A549 (cell line): ENCODE data around the gene PNPLA1. TPM values are rescaled to one million over a fixed set of nuclear protein-coding genes. Genes with fewer than 3 reads are reported as not detected.
"Not testable (repeated sequence)": the region's sequence is repeated elsewhere in the genome, so short reads cannot be mapped to it uniquely, and the experiment has no call there.

Source experiments
- ATAC-seq, 2 experiments: fragments of 200-7000 bp in 1 of 2; fragments of >200 bp in 1 of 2; cut with Nextera tagmentation in 1 of 2; cut with Tn5 transposase in 1 of 2; 3 replicates each; pipeline versions ENCODE4 v1.8.0 to v1.9.1; 2018 to 2020; ENCODE audit warnings: mild to moderate bottlenecking in 1 of 2, moderate library complexity in 1 of 2
- CTCF ChIA-PET: fragments of 300-600 bp; sonication (Branson Sonifier 250); formaldehyde crosslinking; extraction: SDS; loops from one replicate; lab custom pipeline; 2021; ENCODE audit warnings: antibody characterized with exemption, inconsistent platforms; lab: Yijun Ruan, JAX
- POLR2A ChIA-PET: fragments of 350-600 bp; formaldehyde crosslinking; extraction: SDS; loops from one replicate; lab custom pipeline; 2021; ENCODE audit warnings: antibody characterized with exemption, inconsistent platforms; lab: Yijun Ruan, JAX
- DNase-seq, 2 experiments: peaks; one replicate each; pipeline versions ENCODE4 v3.0.0 to v3.0.0-alpha.2; 2011 to 2016; ENCODE audit warnings: low read depth in 1 of 2, low spot score in 1 of 2
- FAIRE-seq: peaks from 2 replicates; lab custom pipeline; 2011; peaks lifted over from hg19 to GRCh38; lab: Jason Lieb, UNC
- H3K27ac ChIP-seq, 2 experiments: fragments of >200 bp; sonication (Bioruptor Twin); formaldehyde crosslinking; 3 replicates each; pipeline ENCODE4 v1.5.1; 2016 to 2017
- H3K4me1 ChIP-seq: fragments of >200 bp; sonication (Bioruptor Twin); formaldehyde crosslinking; 3 replicates; pipeline ENCODE4 v1.6.1; 2016
- H3K4me2 ChIP-seq: fragments of >200 bp; sonication (Bioruptor Twin); formaldehyde crosslinking; 3 replicates; pipeline ENCODE4 v1.6.1; 2016
- H3K4me3 ChIP-seq: fragments of >200 bp; sonication (Bioruptor Twin); formaldehyde crosslinking; 3 replicates; pipeline ENCODE4 v1.5.1; 2016
- H3K9me3 ChIP-seq: fragments of >200 bp; sonication (Bioruptor Twin); formaldehyde crosslinking; 3 replicates; pipeline ENCODE4 v1.6.1; 2016
- CHD4 ChIP-seq: fragments of 200-600 bp; sonication (generic); IDR thresholded peaks from 2 replicates; pipeline ENCODE4 v1.6.1; 2016; ENCODE audit warnings: antibody characterized with exemption, mild to moderate bottlenecking, borderline replicate concordance
- EHF ChIP-seq: fragments of 250-450 bp; sonication (Bioruptor Pico); IDR thresholded peaks from 2 replicates; pipeline ENCODE4 v1.5.0; 2020; ENCODE audit warnings: mild to moderate bottlenecking
- HDAC2 ChIP-seq: fragments of 200-600 bp; sonication (generic); IDR thresholded peaks from 2 replicates; pipeline ENCODE4 v1.6.1; 2016
- HES2 ChIP-seq: fragments of >200 bp; sonication (Bioruptor Twin); formaldehyde crosslinking; IDR thresholded peaks from 2 replicates; pipeline ENCODE4 v1.6.1; 2016
- HEYL ChIP-seq: fragments of 250-450 bp; sonication (Bioruptor Pico); IDR thresholded peaks from 2 replicates; pipeline ENCODE4 v1.8.0; 2021; ENCODE audit warnings: mild to moderate bottlenecking, moderate library complexity
- HOXA7 ChIP-seq: fragments of 250-450 bp; sonication (Bioruptor Pico); IDR thresholded peaks from 2 replicates; pipeline ENCODE4 v1.5.0; 2020; ENCODE audit warnings: mild to moderate bottlenecking, moderate library complexity
- JUN ChIP-seq, 2 experiments: fragments of >200 bp; sonication (Bioruptor Twin); formaldehyde crosslinking; IDR thresholded peaks; 2 replicates in 1 of 2; 3 replicates in 1 of 2; pipeline ENCODE4 v1.6.1; 2016 to 2017
- KDM1A ChIP-seq: fragments of 200-600 bp; sonication (generic); IDR thresholded peaks from 2 replicates; pipeline ENCODE4 v1.6.1; 2016; ENCODE audit warnings: low read depth, mild to moderate bottlenecking
- MYC ChIP-seq: IDR thresholded peaks from 2 replicates; pipeline ENCODE4 v1.6.1; 2012; ENCODE audit warnings: mild to moderate bottlenecking, inconsistent platforms, low read length, improper control_type of control experiment, borderline replicate concordance
- NFE2L2 ChIP-seq: fragments of 150-350 bp; conservative IDR thresholded peaks from 2 replicates; pipeline ENCODE4 v1.6.1; 2014; ENCODE audit warnings: low read length
- PHF8 ChIP-seq: fragments of 200-600 bp; sonication (generic); IDR thresholded peaks from 2 replicates; pipeline ENCODE4 v1.6.1; 2016; ENCODE audit warnings: low read depth, mild to moderate bottlenecking, antibody characterized with exemption, moderate library complexity, borderline replicate concordance
- POLR2A ChIP-seq: IDR thresholded peaks from 2 replicates; pipeline ENCODE4 v1.6.1; 2012; ENCODE audit warnings: mild to moderate bottlenecking, low read length
- RCOR1 ChIP-seq: fragments of 150-350 bp; IDR thresholded peaks from 2 replicates; pipeline ENCODE4 v1.6.1; 2014; ENCODE audit warnings: antibody characterized with exemption, low read length, low read depth
- REST ChIP-seq: fragments of 200-600 bp; sonication (generic); IDR thresholded peaks from 2 replicates; pipeline ENCODE4 v1.6.1; 2016; ENCODE audit warnings: antibody characterized with exemption, mild to moderate bottlenecking, moderate library complexity
- RFX5 ChIP-seq: fragments of 450-650 bp; IDR thresholded peaks from 2 replicates; pipeline ENCODE4 v1.7.1; 2014; ENCODE audit warnings: antibody characterized with exemption, mild to moderate bottlenecking, moderate library complexity
- SMC3 ChIP-seq: fragments of >200 bp; sonication (Bioruptor Twin); formaldehyde crosslinking; IDR thresholded peaks from 3 replicates; pipeline ENCODE4 v1.6.1; 2018; ENCODE audit warnings: inconsistent platforms
- SREBF2 ChIP-seq: fragments of 450-650 bp; IDR thresholded peaks from 2 replicates; pipeline ENCODE4 v1.6.1; 2014; ENCODE audit warnings: mild to moderate bottlenecking, moderate library complexity
- TFCP2L1 ChIP-seq: fragments of 250-450 bp; sonication (Bioruptor Pico); IDR thresholded peaks from 2 replicates; pipeline ENCODE4 v1.5.0; 2021; ENCODE audit warnings: mild to moderate bottlenecking
- TP53 ChIP-seq: fragments of 250-450 bp; sonication (Bioruptor Pico); IDR thresholded peaks from 2 replicates; pipeline ENCODE4 v1.5.0; 2021; ENCODE audit warnings: mild to moderate bottlenecking, moderate library complexity
- USF2 ChIP-seq: fragments of 450-650 bp; IDR thresholded peaks from 2 replicates; pipeline ENCODE4 v1.6.1; 2014; ENCODE audit warnings: antibody characterized with exemption
- ZFP36 ChIP-seq: fragments of 450-650 bp; IDR thresholded peaks from 2 replicates; pipeline ENCODE4 v1.6.1; 2014; ENCODE audit warnings: borderline replicate concordance; ENCODE audit not compliant: partially characterized antibody
- WGBS: methylation state at CpG from one replicate; pipeline ENCODE4 v1.1.6; 2017; ENCODE audit errors: missing lambda C conversion rate; 5-methylcytosine and 5-hydroxymethylcytosine counted together
- polyA plus RNA-seq, 4 experiments: library from polyadenylated mRNA; depleted of rRNA in 3 of 4; stranded (reverse); fragments of >200 nt; fragmentation: RNase III in 1 of 4; extraction: RNeasy Plus Mini Kit Qiagen cat#74134 plus additional on column Dnase treatment in 1 of 4; gene quantifications; 2 replicates in 3 of 4; 3 replicates in 1 of 4; pipeline ENCODE4 v1.2.3, GENCODE V29; 2011 to 2017
- TF ChIP-seq, protein P1 (sequence below): IDR thresholded peaks from 2 replicates; pipeline ENCODE4 v1.6.1; 2012; ENCODE audit warnings: low read depth, borderline replicate concordance
- TF ChIP-seq, protein P2 (sequence below): fragments of 250-450 bp; sonication (Bioruptor Pico); IDR thresholded peaks from 2 replicates; pipeline ENCODE4 v1.5.0; 2020; ENCODE audit warnings: low read depth, mild to moderate bottlenecking, moderate library complexity

PNPLA1 gene
- polyA plus RNA-seq, 2 of the 4 experiments (the other 2 are of a cell fraction) = 0.09 TPM; not detected in 1

DNA sequence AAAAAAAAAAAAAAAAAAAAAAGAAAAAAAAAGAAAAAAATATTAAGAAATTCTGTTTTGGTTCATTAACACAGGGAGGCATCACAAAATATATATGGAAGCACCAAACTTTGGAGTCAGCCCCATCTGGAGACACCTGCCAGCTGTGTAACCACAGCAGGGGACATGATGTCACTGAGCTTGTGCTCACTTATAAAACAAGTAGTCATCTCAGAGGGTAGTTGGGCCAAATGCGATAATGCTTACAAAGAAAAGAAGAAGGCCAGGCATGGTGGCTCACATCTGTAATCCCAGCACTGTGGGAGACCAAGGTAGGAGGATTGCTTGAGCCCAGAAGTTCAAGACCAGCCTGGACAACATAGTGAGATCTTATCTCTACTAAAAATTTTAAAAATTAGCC is 68.0 kb downstream of the PNPLA1 start:
- Histone ChIP-seq H3K27ac (no peak overlapping the region), H3K4me2 (no peak overlapping the region), H3K4me1 (no peaks in the 10 kb centered on the region), H3K4me3 (no peak overlapping the region), H3K9me3 (no peaks in the 10 kb centered on the region)
- FAIRE-seq (no peak), DNase-seq (no peak), ATAC-seq (no peak)
- TF ChIP-seq TFCP2L1 (CRISPR knock-in tag) (no peak), PHF8 (no peak), TP53 (CRISPR knock-in tag) (no peak), RCOR1 (no peak), SREBF2 (no peak)
- ChIA-PET POLR2A (no interaction called here), CTCF (interaction anchor here (0.6 kb wide), 1 partner anchor 109 kb away, joined by 3 read pairs; no protein-coding TSS in a partner anchor)
- WGBS = 100% methylated on average over 1 of the region's 1 CpG

DNA sequence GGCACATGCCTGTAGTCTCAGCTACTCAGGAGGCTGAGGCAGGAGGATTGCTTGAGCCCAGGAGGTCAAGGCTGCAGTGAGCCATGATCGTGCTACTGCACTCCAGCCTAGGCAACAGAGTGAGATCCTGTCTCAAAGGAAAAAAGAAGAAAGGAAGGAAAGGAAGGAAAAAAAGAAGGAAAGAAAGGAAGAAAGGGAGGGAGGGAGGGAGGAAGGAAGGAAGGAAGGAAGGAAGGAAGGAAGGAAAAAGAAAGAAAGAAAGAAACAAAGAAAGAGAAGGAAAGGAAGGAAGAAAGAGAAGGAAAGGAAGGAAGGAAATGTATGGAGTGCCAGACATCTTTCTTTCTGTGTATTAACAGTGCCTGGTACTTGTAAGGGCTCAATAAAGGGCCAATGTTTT is 68.4 kb downstream of the PNPLA1 start:
- H3K4me3 ChIP-seq, POLR2A ChIA-PET, ATAC-seq: not testable (repeated sequence)

DNA sequence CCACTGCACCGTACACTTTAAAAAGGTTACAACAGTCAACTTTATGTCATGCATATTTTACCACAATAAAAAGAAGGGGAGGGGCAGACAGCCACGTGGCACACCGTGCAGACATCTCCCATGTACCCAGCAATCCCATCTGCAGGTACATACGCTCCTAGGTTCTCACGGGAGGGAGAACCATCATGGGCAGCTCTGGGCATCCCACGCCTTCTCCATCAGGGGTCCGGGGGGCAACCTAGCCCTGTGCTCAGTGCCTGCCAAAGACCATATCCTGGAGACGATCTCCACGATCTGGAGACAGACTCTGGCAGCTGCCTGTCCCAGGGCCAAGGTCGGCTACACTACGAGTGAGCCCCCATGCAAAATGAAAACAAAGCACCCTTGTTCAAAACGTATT is 69.3 kb downstream of the PNPLA1 start:
- H3K9me3 ChIP-seq = no peaks in the 10 kb centered on the region
- POLR2A ChIA-PET = no interaction called here
- no peak for TF ChIP-seq USF2
- no peak for TF ChIP-seq SREBF2
- no peak for TF ChIP-seq JUN (IDR thresholded peaks at IDR 0.05)
- TF ChIP-seq ZFP36 = no peak
- TF ChIP-seq, protein P1, sequence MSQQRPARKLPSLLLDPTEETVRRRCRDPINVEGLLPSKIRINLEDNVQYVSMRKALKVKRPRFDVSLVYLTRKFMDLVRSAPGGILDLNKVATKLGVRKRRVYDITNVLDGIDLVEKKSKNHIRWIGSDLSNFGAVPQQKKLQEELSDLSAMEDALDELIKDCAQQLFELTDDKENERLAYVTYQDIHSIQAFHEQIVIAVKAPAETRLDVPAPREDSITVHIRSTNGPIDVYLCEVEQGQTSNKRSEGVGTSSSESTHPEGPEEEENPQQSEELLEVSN = no peak
- no peak for TF ChIP-seq EHF (CRISPR knock-in tag)
- TF ChIP-seq SMC3 = no peak
- TF ChIP-seq KDM1A = no peak
- TF ChIP-seq HEYL = no peak
- TF ChIP-seq CHD4 = no peak
- TF ChIP-seq RFX5 = no peak
- no peak for TF ChIP-seq NFE2L2
- no peak for TF ChIP-seq POLR2A
- TF ChIP-seq, all 56 proteins: peak for 0
- no peak overlapping the region for H3K4me3 ChIP-seq
- H3K4me2 ChIP-seq = no peak overlapping the region
- CTCF ChIA-PET = no interaction called here
- WGBS = 50% methylated on average over 9 of the region's 12 CpGs
- no peaks in the 10 kb centered on the region for H3K4me1 ChIP-seq
- ATAC-seq (no peak), FAIRE-seq (no peak), DNase-seq (no peak)
- no peak overlapping the region for H3K27ac ChIP-seq

More for the DNA sequence above, 68.4 kb downstream of the PNPLA1 start:
- DNase-seq, H3K4me1 ChIP-seq, H3K27ac ChIP-seq, CTCF ChIA-PET, H3K9me3 ChIP-seq, FAIRE-seq, H3K4me2 ChIP-seq: not testable (repeated sequence)
- 30% methylated on average over 1 of the region's 1 CpG for WGBS

DNA sequence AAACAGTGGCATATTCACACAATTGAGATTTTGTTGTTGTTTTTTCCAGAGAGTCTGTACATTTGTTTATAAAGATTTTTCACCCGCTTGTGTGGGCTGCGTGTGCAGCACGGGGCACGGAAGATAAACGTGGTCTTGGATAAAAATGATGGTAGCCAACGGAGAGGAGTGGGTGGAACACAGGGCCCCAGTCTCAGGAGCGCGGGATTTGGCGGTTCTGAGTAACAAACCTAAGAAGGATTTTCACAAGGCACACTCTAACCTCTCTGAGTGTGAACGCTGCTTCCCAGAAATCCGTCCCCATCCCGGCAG is 70.4 kb downstream of the PNPLA1 start:
- no peak for FAIRE-seq
- POLR2A ChIA-PET = no interaction called here

More for the DNA sequence above, 70.4 kb downstream of the PNPLA1 start:
- H3K9me3 ChIP-seq = no peaks in the 10 kb centered on the region
- DNase-seq = no peak
- WGBS = 69% methylated on average over 12 of the region's 12 CpGs
- no peak overlapping the region for H3K27ac ChIP-seq
- no peak overlapping the region for H3K4me3 ChIP-seq
- CTCF ChIA-PET = interaction anchor here (0.6 to 3.1 kb wide), 18 partner anchors 10 to 425 kb away, joined by 3 to 32 read pairs (median 5); no protein-coding TSS in a partner anchor
- H3K4me1 ChIP-seq = no peaks in the 10 kb centered on the region
- no peak overlapping the region for H3K4me2 ChIP-seq
- TF ChIP-seq CHD4 = no peak
- no peak for TF ChIP-seq HOXA7 (CRISPR knock-in tag)
- TF ChIP-seq MYC = no peak
- no peak for TF ChIP-seq REST
- TF ChIP-seq HES2 = no peak
- no peak for TF ChIP-seq SREBF2
- TF ChIP-seq, protein P2, sequence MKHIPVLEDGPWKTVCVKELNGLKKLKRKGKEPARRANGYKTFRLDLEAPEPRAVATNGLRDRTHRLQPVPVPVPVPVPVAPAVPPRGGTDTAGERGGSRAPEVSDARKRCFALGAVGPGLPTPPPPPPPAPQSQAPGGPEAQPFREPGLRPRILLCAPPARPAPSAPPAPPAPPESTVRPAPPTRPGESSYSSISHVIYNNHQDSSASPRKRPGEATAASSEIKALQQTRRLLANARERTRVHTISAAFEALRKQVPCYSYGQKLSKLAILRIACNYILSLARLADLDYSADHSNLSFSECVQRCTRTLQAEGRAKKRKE (CRISPR knock-in tag) = no peak
- no peak for TF ChIP-seq HDAC2
- peak in 1 of 2 experiments; percentile 16; a peak in 1 of 6 replicates for ATAC-seq
